GM23248 (cell line): ENCODE results near the gene MYO5C. TPM values are rescaled to one million over a fixed set of nuclear protein-coding genes. Genes with fewer than 3 reads are reported as not detected.

Experiments used
- DNase-seq: peaks from one replicate; pipeline ENCODE4 v3.0.0-alpha.2; 2015
- H2AFZ ChIP-seq: fragments of 200-600 bp; sonication (generic); 2 replicates; pipeline ENCODE4 v1.6.1; 2016; ENCODE audit warnings: antibody characterized with exemption
- H3F3A ChIP-seq: fragments of 200-600 bp; sonication (generic); 2 replicates; pipeline ENCODE4 v1.6.1; 2016; ENCODE audit warnings: mild to moderate bottlenecking, antibody characterized with exemption, mixed run types; ENCODE audit not compliant: insufficient read depth
- H3K27ac ChIP-seq: fragments of 200-600 bp; sonication (generic); 2 replicates; pipeline ENCODE4 v1.5.1; 2016; ENCODE audit warnings: mild to moderate bottlenecking
- H3K27me3 ChIP-seq: fragments of 200-600 bp; sonication (generic); replicated peaks from 2 replicates; pipeline ENCODE4 v1.6.1; 2016; ENCODE audit warnings: mild to moderate bottlenecking; ENCODE audit not compliant: insufficient read depth
- H3K36me3 ChIP-seq: fragments of 200-600 bp; sonication (generic); 2 replicates; pipeline ENCODE4 v1.6.1; 2016; ENCODE audit warnings: low read depth, mild to moderate bottlenecking
- H3K4me1 ChIP-seq: fragments of 200-600 bp; sonication (generic); 2 replicates; pipeline ENCODE4 v1.6.1; 2016; ENCODE audit warnings: mild to moderate bottlenecking; ENCODE audit not compliant: insufficient read depth
- H3K4me2 ChIP-seq: fragments of 200-600 bp; sonication (generic); one replicate; pipeline ENCODE4 v1.6.1; 2016; ENCODE audit warnings: mild to moderate bottlenecking; ENCODE audit not compliant: unreplicated experiment
- H3K4me3 ChIP-seq: fragments of 200-600 bp; sonication (generic); 2 replicates; pipeline ENCODE4 v1.5.1; 2016; ENCODE audit warnings: mild to moderate bottlenecking
- H3K79me2 ChIP-seq: fragments of 200-600 bp; sonication (generic); 2 replicates; pipeline ENCODE4 v1.6.1; 2016; ENCODE audit warnings: mild to moderate bottlenecking; ENCODE audit not compliant: insufficient read depth
- H3K9ac ChIP-seq: fragments of 200-600 bp; sonication (generic); 2 replicates; pipeline ENCODE4 v1.6.1; 2016; ENCODE audit warnings: mild to moderate bottlenecking
- H3K9me2 ChIP-seq: fragments of 200-600 bp; sonication (generic); 2 replicates; pipeline ENCODE4 v1.6.1; 2016; ENCODE audit warnings: mixed run types, mild to moderate bottlenecking, moderate library complexity; ENCODE audit not compliant: insufficient read depth
- H3K9me3 ChIP-seq: fragments of 200-600 bp; sonication (generic); one replicate; pipeline ENCODE4 v1.6.1; 2017; ENCODE audit warnings: low read depth
- H4K20me1 ChIP-seq: fragments of 200-600 bp; sonication (generic); 2 replicates; pipeline ENCODE4 v1.6.0; 2016; ENCODE audit not compliant: insufficient read depth
- EZH2 ChIP-seq: fragments of 200-600 bp; sonication (generic); IDR thresholded peaks from 2 replicates; pipeline ENCODE4 v1.6.1; 2018; ENCODE audit warnings: antibody characterized with exemption, mild to moderate bottlenecking; ENCODE audit not compliant: insufficient read depth, poor library complexity, severe bottlenecking
- EZH2phosphoT487 ChIP-seq: fragments of 200-600 bp; sonication (generic); IDR thresholded peaks from 2 replicates; pipeline ENCODE4 v1.6.1; 2018; ENCODE audit warnings: antibody characterized with exemption, moderate library complexity, mild to moderate bottlenecking, low read depth; ENCODE audit not compliant: insufficient read depth
- WGBS, 2 experiments: methylation state at CpG; one replicate each; pipeline ENCODE4 v1.1.6; 2015 to 2017; ENCODE audit warnings: low lambda C conversion rate in 2 of 2, low coverage in 1 of 2; ENCODE audit errors: missing lambda C conversion rate in 2 of 2; 5-methylcytosine and 5-hydroxymethylcytosine counted together
- in situ Hi-C: fragments of 300-500 bp; cut with MboI; formaldehyde crosslinking; loops from 2 replicates; pipeline ENCODE4 v1.15.0; 2020
- polyA plus RNA-seq: library from polyadenylated mRNA; unstranded; fragments of >200 nt; fragmentation: Nextera tagmentation; extraction: Ambion mirVana; gene quantifications from 2 replicates; pipeline ENCODE4 v1.2.1, GENCODE V29; 2016
- total RNA-seq: library from RNA; depleted of rRNA; stranded (reverse); fragments of >200 nt; shearing (Covaris generic); gene quantifications from 2 replicates; pipeline ENCODE4 v1.2.3, GENCODE V29; 2014

The MYO5C gene
- total and polyA plus RNA-seq, 2 experiments from 2014 or later: not detected

DNA sequence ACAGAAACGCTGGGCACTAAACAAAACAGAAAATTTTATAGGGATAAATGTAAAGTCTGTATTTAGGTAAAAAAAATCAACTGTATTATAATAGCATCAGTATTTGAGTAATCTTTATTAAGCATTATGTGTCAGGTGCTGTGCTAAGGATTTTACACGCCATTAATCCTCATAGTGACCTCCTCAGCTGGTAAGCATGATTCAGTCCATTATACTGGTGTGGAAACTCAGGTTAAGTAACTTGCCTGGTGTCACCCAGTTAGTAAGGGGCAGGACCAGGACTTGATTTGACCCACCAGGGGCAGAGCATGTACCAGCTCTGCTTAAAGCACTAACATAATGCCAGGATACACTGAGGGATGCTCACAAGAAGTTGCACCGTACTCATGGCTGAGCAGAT is 4.8 kb downstream of the MYO5C start:
- Histone ChIP-seq H3K4me2 (no peak overlapping the region), H3K9me3 (no peaks in the 10 kb centered on the region), H3K4me1 (no peaks in the 10 kb centered on the region), H2AFZ (no peak overlapping the region), H4K20me1 (no peaks in the 10 kb centered on the region), H3K9ac (no peak overlapping the region), H3K27ac (no peak overlapping the region), H3K9me2 (no peaks in the 10 kb centered on the region), H3K36me3 (no peaks in the 10 kb centered on the region), H3K4me3 (no peak overlapping the region), H3K27me3 (peaks cover 26% of the 10 kb centered on the region), H3F3A (no peaks in the 10 kb centered on the region), H3K79me2 (no peaks in the 10 kb centered on the region)
- WGBS, 2 experiments: 70 to 76% methylated on average over 3 of the region's 3 CpGs
- no peak for DNase-seq
- in situ Hi-C loops: no loop called here
- TF ChIP-seq EZH2phosphoT487: no peak
- no peak for TF ChIP-seq EZH2

DNA sequence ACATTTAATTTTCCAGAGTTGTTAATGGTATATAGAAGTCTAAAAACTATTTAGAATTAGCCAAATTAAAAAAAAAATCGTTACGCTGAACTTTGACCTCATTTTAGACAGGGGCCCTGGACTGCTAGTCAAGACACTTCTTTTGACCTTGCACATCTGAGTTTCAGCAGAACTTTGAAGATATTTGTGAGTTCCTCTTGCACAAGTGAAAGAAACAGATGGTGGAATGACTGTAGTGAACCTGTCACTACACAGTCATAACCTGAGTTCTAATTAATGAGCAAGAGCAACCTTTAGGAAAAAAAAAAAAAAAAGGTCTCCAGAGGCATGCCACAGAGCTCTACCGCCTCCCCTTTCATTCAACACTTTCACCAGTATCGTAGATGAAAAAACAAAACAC is 5.3 kb downstream of the MYO5C start:
- no peak for DNase-seq
- TF ChIP-seq EZH2 (no peak), EZH2phosphoT487 (no peak)
- Histone ChIP-seq H3K9me2 (no peaks in the 10 kb centered on the region), H3F3A (no peaks in the 10 kb centered on the region), H3K27me3 (peaks cover 22% of the 10 kb centered on the region), H3K4me1 (no peaks in the 10 kb centered on the region), H3K4me2 (no peak overlapping the region), H3K9ac (no peak overlapping the region), H3K9me3 (no peaks in the 10 kb centered on the region), H2AFZ (no peak overlapping the region), H3K79me2 (no peaks in the 10 kb centered on the region), H3K36me3 (no peaks in the 10 kb centered on the region), H3K4me3 (no peak overlapping the region), H3K27ac (no peak overlapping the region), H4K20me1 (no peaks in the 10 kb centered on the region)
- 44 to 50% methylated on average over 4 of the region's 4 CpGs for whole genome bisulfite sequencing, 2 experiments
- in situ Hi-C loops: no loop called here

DNA sequence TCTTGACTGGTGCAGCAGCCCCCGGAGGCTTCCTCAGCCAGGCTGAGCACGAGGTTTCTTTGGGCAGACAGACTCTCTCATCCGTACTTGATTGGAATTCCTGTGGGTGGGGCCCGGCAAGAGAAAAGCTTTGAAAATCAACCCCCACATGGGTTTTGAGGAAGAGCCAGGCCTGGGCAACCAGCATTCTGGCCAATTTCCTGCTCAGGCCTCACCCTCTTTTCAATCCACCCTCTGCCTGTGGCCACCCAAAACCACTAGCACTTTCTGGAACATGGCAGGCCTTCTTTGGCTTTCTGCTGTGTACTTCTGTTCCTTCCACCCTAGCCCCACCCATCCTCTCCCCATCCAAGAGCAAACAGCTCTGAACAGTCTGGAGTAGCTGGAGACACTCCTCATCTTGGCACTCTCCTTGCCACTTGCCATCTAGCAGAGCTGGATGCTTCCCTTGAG is 5.9 kb downstream of the MYO5C start:
- H3K79me2 ChIP-seq: no peaks in the 10 kb centered on the region
- in situ Hi-C loops: no loop called here
- H4K20me1 ChIP-seq: no peaks in the 10 kb centered on the region
- H3K9me3 ChIP-seq: no peaks in the 10 kb centered on the region
- H3F3A ChIP-seq: no peaks in the 10 kb centered on the region
- no peak overlapping the region for H3K27ac ChIP-seq
- peaks cover 15% of the 10 kb centered on the region for H3K27me3 ChIP-seq
- no peak overlapping the region for H3K4me3 ChIP-seq
- no peaks in the 10 kb centered on the region for H3K36me3 ChIP-seq
- H3K9ac ChIP-seq: no peak overlapping the region
- H3K4me1 ChIP-seq: no peaks in the 10 kb centered on the region
- H3K9me2 ChIP-seq: no peaks in the 10 kb centered on the region
- WGBS, 2 experiments: 19 to 23% methylated on average over 4 of the region's 4 CpGs
- TF ChIP-seq EZH2 (no peak), EZH2phosphoT487 (no peak)
- H3K4me2 ChIP-seq: no peak overlapping the region
- no peak for DNase-seq
- H2AFZ ChIP-seq: no peak overlapping the region

DNA sequence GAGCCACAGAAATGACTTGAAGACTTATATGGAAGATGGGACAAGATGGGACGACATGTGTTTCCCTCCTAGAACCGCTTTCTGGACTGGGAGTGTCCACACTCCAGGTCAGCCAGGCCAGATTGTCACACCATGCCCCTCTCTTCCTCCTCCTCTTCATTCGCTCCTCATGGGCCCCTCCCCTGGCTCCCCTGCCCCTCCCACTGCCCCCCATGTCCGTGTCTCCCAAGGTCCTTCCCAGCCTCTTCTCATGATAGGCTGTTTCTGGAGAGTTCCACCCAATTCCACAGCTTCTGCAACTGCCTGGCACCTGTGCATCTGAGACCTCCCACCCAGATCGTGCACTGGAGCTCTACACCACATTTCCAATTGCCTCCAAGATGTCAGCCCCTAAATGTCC is 6.6 kb downstream of the MYO5C start:
- H3K9me3 ChIP-seq: no peaks in the 10 kb centered on the region
- no peaks in the 10 kb centered on the region for H3F3A ChIP-seq
- no peaks in the 10 kb centered on the region for H3K4me1 ChIP-seq
- TF ChIP-seq EZH2: no peak
- TF ChIP-seq EZH2phosphoT487: no peak
- H3K4me2 ChIP-seq: no peak overlapping the region
- no peak for DNase-seq
- H2AFZ ChIP-seq: no peak overlapping the region
- H3K27ac ChIP-seq: no peak overlapping the region
- H3K27me3 ChIP-seq: peaks cover 9% of the 10 kb centered on the region
- H3K9ac ChIP-seq: no peak overlapping the region
- no peaks in the 10 kb centered on the region for H3K36me3 ChIP-seq
- no peak overlapping the region for H3K4me3 ChIP-seq
- no peaks in the 10 kb centered on the region for H3K79me2 ChIP-seq
- H3K9me2 ChIP-seq: no peaks in the 10 kb centered on the region
- no peaks in the 10 kb centered on the region for H4K20me1 ChIP-seq
- 64 to 76% methylated on average over 5 of the region's 5 CpGs for WGBS, 2 experiments
- in situ Hi-C loops: no loop called here
